Measurements from ENCODE around the gene PEX11B.
"Not testable (repeated sequence)": the region's sequence is repeated elsewhere in the genome, so short reads cannot be mapped to it uniquely, and the experiment has no call there.

The PEX11B gene

GRCh38 chr1:145936247-145936646 is 17.7 kb upstream of the PEX11B start:
- Histone ChIP-seq H3K36me3 (ENCODE audit: insufficient read depth, low read length) (0 out of 2 replicates have a peak, but pooled peaks cover 3% of the 10 kb centered on the region), H3K9me3 (ENCODE audit: control insufficient read depth, insufficient read depth, low read length) (no peaks in the 10 kb centered on the region), H3K9ac (ENCODE audit: low read depth, low read length) (no peak overlapping the region), H3K4me1 (ENCODE audit: insufficient read depth, low read length) (peaks cover 11% of the 10 kb centered on the region; the same call in 1 of the 2 replicates)

- peaks cover 11% of the 10 kb centered on the region; the same call in 1 of the 2 replicates for H3K4me1 ChIP-seq (ENCODE audit: insufficient read depth, low read length)
- H3K9ac ChIP-seq (ENCODE audit: low read depth, low read length) = no peak overlapping the region
- H3K9me3 ChIP-seq (ENCODE audit: control insufficient read depth, insufficient read depth, low read length) = no peaks in the 10 kb centered on the region
- 0 out of 2 replicates have a peak, but pooled peaks cover 3% of the 10 kb centered on the region for H3K36me3 ChIP-seq (ENCODE audit: insufficient read depth, low read length)
These were observed 17.2 kb upstream of the PEX11B start for GRCh38 chr1:145935708-145936107.

GRCh38 chr1:145932522-145933009 is 14.0 kb upstream of the PEX11B start:
- peaks cover 11% of the 10 kb centered on the region; the same call in 1 of the 2 replicates for H3K4me1 ChIP-seq (ENCODE audit: insufficient read depth, low read length)
- not testable (repeated sequence) for H3K36me3 ChIP-seq (ENCODE audit: insufficient read depth, low read length); H3K9ac ChIP-seq (ENCODE audit: low read depth, low read length); H3K9me3 ChIP-seq (ENCODE audit: control insufficient read depth, insufficient read depth, low read length)

DNA sequence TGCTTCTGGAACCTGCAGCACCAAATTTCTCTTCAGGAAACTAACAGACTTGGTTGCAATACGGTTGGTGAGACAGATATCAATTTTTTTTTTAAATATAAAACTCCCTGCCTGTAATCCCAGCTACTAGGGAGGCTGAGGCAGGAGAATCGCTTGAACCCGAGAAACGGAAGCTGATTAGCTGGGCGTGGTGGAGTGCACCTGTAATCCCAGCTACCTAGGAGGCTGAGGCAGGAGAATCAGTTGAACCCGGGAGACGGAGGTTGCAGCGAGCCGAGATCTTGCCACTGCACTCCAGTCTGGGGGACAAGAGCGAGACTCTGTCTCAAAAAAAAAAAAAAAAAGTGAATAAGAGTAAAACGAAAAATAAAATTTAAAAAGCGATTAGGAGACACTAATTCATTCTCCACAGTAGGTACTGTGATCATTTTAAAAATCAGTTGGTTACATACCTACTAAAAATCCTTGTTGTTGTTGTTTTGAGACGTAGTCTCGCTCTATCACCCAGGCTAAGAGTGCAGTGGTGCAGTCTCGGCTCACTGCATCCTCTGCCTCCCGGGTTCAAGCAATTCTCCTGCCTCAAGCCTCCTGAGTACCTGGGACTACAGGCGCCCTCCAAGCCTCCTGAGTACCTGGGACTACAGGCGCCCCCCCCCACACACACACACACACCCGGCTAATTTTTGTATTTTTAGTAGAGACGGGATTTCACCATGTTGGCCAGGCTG is 9.6 kb upstream of the PEX11B start:
- Histone ChIP-seq H3K4me1 (ENCODE audit: insufficient read depth, low read length) (peaks cover 11% of the 10 kb centered on the region), H3K36me3 (ENCODE audit: insufficient read depth, low read length) (peaks cover 14% of the 10 kb centered on the region), H3K9ac (ENCODE audit: low read depth, low read length) (peak overlapping the region; percentile 94), H3K9me3 (ENCODE audit: control insufficient read depth, insufficient read depth, low read length) (no peaks in the 10 kb centered on the region)

GRCh38 chr1:145927063-145927886 is 8.8 kb upstream of the PEX11B start, which contains the start of gene RBM8A:
RBM8A (minus strand) TSS chr1:145927484; CDS start chr1:145927426, 58 bp downstream.
- peak within 1 kb of the TSS; percentile 94 for H3K9ac ChIP-seq (ENCODE audit: low read depth, low read length)
- H3K4me1 ChIP-seq (ENCODE audit: insufficient read depth, low read length) = peaks cover 8% of the 10 kb centered on the region
- H3K9me3 ChIP-seq (ENCODE audit: control insufficient read depth, insufficient read depth, low read length) = no peaks in the 10 kb centered on the region
- peaks cover 15% of the 10 kb centered on the region for H3K36me3 ChIP-seq (ENCODE audit: insufficient read depth, low read length)

DNA sequence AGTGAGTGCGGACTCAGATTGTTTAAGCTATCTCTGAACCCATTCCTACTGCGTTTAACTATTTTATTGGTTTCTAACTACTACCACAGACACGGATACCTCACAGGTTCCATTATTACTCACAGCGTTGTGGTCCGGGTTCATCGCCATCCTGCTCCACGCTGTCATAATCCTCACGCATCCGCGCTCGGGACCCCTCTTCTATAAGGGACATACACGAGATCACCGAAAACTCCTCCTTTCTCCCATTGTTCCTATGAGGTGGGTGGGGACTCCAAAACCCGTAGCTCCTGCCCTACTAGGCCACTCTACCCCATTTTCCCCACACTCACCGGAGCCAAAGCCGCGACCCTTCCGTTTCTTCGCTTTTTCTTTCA is 8.2 kb upstream of the PEX11B start:
- Histone ChIP-seq H3K36me3 (ENCODE audit: insufficient read depth, low read length) (peaks cover 15% of the 10 kb centered on the region), H3K4me1 (ENCODE audit: insufficient read depth, low read length) (peaks cover 6% of the 10 kb centered on the region), H3K9me3 (ENCODE audit: control insufficient read depth, insufficient read depth, low read length) (no peaks in the 10 kb centered on the region), H3K9ac (ENCODE audit: low read depth, low read length) (peak overlapping the region; percentile 94)

GRCh38 chr1:145922266-145922665 is 3.7 kb upstream of the PEX11B start:
- H3K9ac ChIP-seq (ENCODE audit: low read depth, low read length) = no peak overlapping the region
- H3K36me3 ChIP-seq (ENCODE audit: insufficient read depth, low read length) = peaks cover 15% of the 10 kb centered on the region
- no peaks in the 10 kb centered on the region for H3K9me3 ChIP-seq (ENCODE audit: control insufficient read depth, insufficient read depth, low read length)
- peaks cover 6% of the 10 kb centered on the region for H3K4me1 ChIP-seq (ENCODE audit: insufficient read depth, low read length)

- H3K9me3 ChIP-seq (ENCODE audit: control insufficient read depth, insufficient read depth, low read length); H3K4me1 ChIP-seq (ENCODE audit: insufficient read depth, low read length); H3K36me3 ChIP-seq (ENCODE audit: insufficient read depth, low read length): not testable (repeated sequence)
- H3K9ac ChIP-seq (ENCODE audit: low read depth, low read length) = peak overlapping the region; percentile 67; the same call in 1 of the 2 replicates
These were observed 1.8 kb upstream of the PEX11B start for GRCh38 chr1:145920297-145920696.

DNA sequence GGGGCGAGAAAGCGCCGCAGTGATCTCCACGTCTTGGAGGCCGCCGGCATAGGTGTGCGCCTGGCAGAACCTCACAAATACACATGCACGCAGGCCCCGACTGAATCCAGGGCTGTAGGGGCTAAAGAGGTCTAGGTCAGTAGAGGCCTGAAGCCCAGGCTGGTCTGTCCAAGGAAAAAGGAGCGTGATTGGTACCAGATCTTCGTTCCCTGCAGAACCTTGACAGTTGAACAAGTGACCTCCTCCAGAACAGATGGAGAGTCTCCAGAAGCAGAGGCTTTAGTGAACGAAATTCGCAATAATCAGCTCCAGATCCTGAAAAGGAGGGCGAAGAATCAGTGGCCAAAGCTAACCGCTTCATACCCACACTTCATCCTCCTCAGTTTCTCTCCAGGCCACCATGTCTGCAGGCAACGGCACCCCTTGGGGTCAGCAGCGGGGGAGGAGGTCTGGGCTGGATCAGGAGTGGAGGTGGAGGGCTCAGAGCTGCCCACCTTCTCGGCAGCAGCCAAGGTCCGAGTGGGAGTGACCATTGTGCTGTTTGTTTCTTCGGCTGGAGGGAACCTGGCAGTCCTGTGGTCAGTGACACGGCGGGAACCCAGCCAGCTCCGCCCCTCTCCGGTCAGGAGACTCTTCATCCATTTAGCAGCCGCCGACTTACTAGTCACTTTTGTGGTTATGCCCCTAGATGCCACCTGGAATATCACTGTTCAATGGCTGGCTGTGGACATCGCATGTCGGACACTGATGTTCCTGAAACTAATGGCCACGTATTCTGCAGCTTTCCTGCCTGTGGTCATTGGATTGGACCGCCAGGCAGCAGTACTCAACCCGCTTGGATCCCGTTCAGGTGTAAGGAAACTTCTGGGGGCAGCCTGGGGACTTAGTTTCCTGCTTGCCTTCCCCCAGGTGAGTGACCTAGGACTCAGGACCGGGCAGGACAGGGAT is 749 bp upstream of the PEX11B start:
- Histone ChIP-seq H3K9me3 (ENCODE audit: control insufficient read depth, insufficient read depth, low read length) (no peaks in the 10 kb centered on the region), H3K36me3 (ENCODE audit: insufficient read depth, low read length) (peaks cover 5% of the 10 kb centered on the region; the same call in 1 of the 2 replicates), H3K4me1 (ENCODE audit: insufficient read depth, low read length) (no peaks in the 10 kb centered on the region; the same call in 1 of the 2 replicates), H3K9ac (ENCODE audit: low read depth, low read length) (peak overlapping the region; percentile 67)

GRCh38 chr1:145917595-145917994 is 922 bp downstream of the PEX11B start:
- Histone ChIP-seq H3K4me1 (ENCODE audit: insufficient read depth, low read length) (no peaks in the 10 kb centered on the region; the same call in 1 of the 2 replicates), H3K9ac (ENCODE audit: low read depth, low read length) (peak overlapping the region; percentile 67; the same call in 1 of the 2 replicates), H3K9me3 (ENCODE audit: control insufficient read depth, insufficient read depth, low read length) (no peaks in the 10 kb centered on the region), H3K36me3 (ENCODE audit: insufficient read depth, low read length) (no peaks in the 10 kb centered on the region)

- Histone ChIP-seq H3K9me3 (ENCODE audit: control insufficient read depth, insufficient read depth, low read length) (no peaks in the 10 kb centered on the region), H3K4me1 (ENCODE audit: insufficient read depth, low read length) (no peaks in the 10 kb centered on the region; the same call in 1 of the 2 replicates), H3K9ac (ENCODE audit: low read depth, low read length) (no peak overlapping the region), H3K36me3 (ENCODE audit: insufficient read depth, low read length) (no peaks in the 10 kb centered on the region)
These were observed 1.8 kb downstream of the PEX11B start for GRCh38 chr1:145916745-145917144.

- H3K9me3 ChIP-seq (ENCODE audit: control insufficient read depth, insufficient read depth, low read length) = no peaks in the 10 kb centered on the region
- H3K4me1 ChIP-seq (ENCODE audit: insufficient read depth, low read length) = peaks cover 7% of the 10 kb centered on the region; the same call in 1 of the 2 replicates
- H3K36me3 ChIP-seq (ENCODE audit: insufficient read depth, low read length) = no peaks in the 10 kb centered on the region; the same call in 1 of the 2 replicates
- H3K9ac ChIP-seq (ENCODE audit: low read depth, low read length) = no peak overlapping the region
These were observed 6.3 kb downstream of the PEX11B start for GRCh38 chr1:145912128-145912641.

- no peaks in the 10 kb centered on the region; the same call in 1 of the 2 replicates for H3K36me3 ChIP-seq (ENCODE audit: insufficient read depth, low read length)
- H3K9ac ChIP-seq (ENCODE audit: low read depth, low read length) = no peak overlapping the region
- peaks cover 9% of the 10 kb centered on the region; the same call in 1 of the 2 replicates for H3K4me1 ChIP-seq (ENCODE audit: insufficient read depth, low read length)
- H3K9me3 ChIP-seq (ENCODE audit: control insufficient read depth, insufficient read depth, low read length) = no peaks in the 10 kb centered on the region
These were observed 9.9 kb downstream of the PEX11B start for GRCh38 chr1:145908653-145909052.

All from ES-I3 (cell line).